ENCODE data around the gene SIGLEC1. TPM values are rescaled to one million over a fixed set of nuclear protein-coding genes. Genes with fewer than 3 reads are reported as not detected.

Gene SIGLEC1
- not detected in 2 replicates for total RNA-seq

GRCh38 chr20:3712279-3712873 is at the start of gene SIGLEC1:
TSS of gene SIGLEC1 (minus strand) at chr20:3712600. CDS start at chr20:3707128, 5,472 bp downstream.

DNA sequence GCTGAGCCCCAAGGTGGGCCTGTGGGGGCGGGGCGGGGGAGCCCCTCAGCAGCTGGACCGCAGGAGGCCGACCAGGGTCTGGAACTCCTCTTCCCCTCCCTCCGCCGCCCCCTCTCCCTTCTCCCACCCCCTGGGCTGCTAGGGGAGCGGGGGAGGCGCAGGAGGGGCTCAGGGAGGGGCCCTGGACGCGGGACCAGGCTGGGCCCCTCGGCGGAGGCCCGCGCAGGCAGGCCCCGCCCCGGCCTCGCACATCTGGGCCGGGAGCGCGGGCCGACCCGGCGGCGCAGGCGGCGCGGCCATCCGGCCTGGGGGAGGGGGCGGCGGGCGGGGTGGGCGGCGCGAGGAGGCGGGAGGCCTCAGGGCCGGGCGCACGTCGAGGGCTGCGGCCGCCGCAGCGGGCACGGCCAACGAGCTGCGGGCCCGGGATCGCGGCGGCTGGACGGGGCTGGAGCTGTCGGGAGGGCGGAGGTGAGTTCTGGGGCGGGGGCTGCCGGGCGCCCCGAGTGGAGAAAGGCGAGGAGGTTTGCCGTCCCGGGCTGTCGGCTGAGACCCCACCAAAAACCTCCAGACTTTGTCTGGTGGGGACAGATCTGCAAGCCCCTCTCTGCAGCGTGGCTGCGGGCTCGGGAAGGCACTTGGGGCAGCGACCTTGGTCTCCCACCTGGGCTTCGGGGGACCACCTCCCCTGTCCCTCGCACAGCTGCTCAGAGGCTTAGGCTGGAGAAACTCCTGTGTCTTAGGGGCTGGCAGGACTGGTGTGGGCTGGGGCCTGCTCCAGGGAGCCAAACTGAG is 20.1 kb upstream of the SIGLEC1 start, which contains the start of gene HSPA12B:
Gene HSPA12B (plus strand): TSS at position 359 of the 792 bp plus-strand sequence. CDS start 5,990 bp downstream, outside the sequence.

GRCh38 chr20:3681931-3682781 is 30.2 kb downstream of the SIGLEC1 start, which contains the start of gene ADAM33:
TSS of gene ADAM33 (minus strand) at chr20:3682010. CDS start at chr20:3682004, 6 bp downstream.

GRCh38 chr20:3663031-3663701 is 49.2 kb downstream of the SIGLEC1 start, which contains the start of gene GFRA4:
TSS of gene GFRA4 (minus strand) at chr20:3663399. CDS start at chr20:3663399, 0 bp downstream.

Other genes with a start within 250 kb of the SIGLEC1 start
- 17.4 and 29.0 TPM in 2 replicates for gene ATRN, start 241.6 kb downstream of the SIGLEC1 start, total RNA-seq
- not detected in 2 replicates for gene GFRA4, start 49.2 kb downstream of the SIGLEC1 start, total RNA-seq
- gene ADAM33, start 30.6 kb downstream of the SIGLEC1 start, total RNA-seq = 0.04 TPM in 1 of 2 replicates, not detected in the other
- gene HSPA12B, start 20.1 kb upstream of the SIGLEC1 start, total RNA-seq = not detected in 2 replicates
- gene ADISSP, start 55.2 kb upstream of the SIGLEC1 start, total RNA-seq = 51.3 and 95.2 TPM in 2 replicates
- not detected in 2 replicates for gene SPEF1, start 68.8 kb upstream of the SIGLEC1 start, total RNA-seq
- gene CENPB, start 74.1 kb upstream of the SIGLEC1 start, total RNA-seq = 53.6 and 84.6 TPM in 2 replicates
- 58.4 and 103 TPM in 2 replicates for gene CDC25B, start 83.7 kb upstream of the SIGLEC1 start, total RNA-seq
- 11.0 and 19.6 TPM in 2 replicates for gene AP5S1, start 107.9 kb upstream of the SIGLEC1 start, total RNA-seq
- 13.5 and 19.0 TPM in 2 replicates for gene MAVS, start 134.2 kb upstream of the SIGLEC1 start, total RNA-seq
- gene PANK2, start 176.8 kb upstream of the SIGLEC1 start, total RNA-seq = 27.3 and 29.2 TPM in 2 replicates

All from hair follicular keratinocyte (primary cell).